ENCODE data around the gene CRPPA. TPM values are rescaled to one million over a fixed set of nuclear protein-coding genes. Genes with fewer than 3 reads are reported as not detected.

The CRPPA gene
- total RNA-seq, 1 donor from 2014 or later: 2.9 TPM

- TF ChIP-seq, protein P1, sequence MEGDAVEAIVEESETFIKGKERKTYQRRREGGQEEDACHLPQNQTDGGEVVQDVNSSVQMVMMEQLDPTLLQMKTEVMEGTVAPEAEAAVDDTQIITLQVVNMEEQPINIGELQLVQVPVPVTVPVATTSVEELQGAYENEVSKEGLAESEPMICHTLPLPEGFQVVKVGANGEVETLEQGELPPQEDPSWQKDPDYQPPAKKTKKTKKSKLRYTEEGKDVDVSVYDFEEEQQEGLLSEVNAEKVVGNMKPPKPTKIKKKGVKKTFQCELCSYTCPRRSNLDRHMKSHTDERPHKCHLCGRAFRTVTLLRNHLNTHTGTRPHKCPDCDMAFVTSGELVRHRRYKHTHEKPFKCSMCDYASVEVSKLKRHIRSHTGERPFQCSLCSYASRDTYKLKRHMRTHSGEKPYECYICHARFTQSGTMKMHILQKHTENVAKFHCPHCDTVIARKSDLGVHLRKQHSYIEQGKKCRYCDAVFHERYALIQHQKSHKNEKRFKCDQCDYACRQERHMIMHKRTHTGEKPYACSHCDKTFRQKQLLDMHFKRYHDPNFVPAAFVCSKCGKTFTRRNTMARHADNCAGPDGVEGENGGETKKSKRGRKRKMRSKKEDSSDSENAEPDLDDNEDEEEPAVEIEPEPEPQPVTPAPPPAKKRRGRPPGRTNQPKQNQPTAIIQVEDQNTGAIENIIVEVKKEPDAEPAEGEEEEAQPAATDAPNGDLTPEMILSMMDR (conservative IDR thresholded peaks at IDR 0.05): no peak
- H3K36me3 Mint-ChIP-seq: no peaks in the 10 kb centered on the region
- no peaks in the 10 kb centered on the region for H3K9me3 Mint-ChIP-seq
- no peaks in the 10 kb centered on the region for H3K27me3 Mint-ChIP-seq
- no peak for DNase-seq (ENCODE audit: extremely low spot score, unreplicated experiment)
- H3K4me1 Mint-ChIP-seq (ENCODE audit: unreplicated experiment): peaks cover 6% of the 10 kb centered on the region
- no peak overlapping the region for H3K27ac Mint-ChIP-seq
- no peak overlapping the region for H3K4me3 Mint-ChIP-seq
Measured at GRCh38 chr7:16430133-16430532, 8.8 kb upstream of the CRPPA start.

DNA sequence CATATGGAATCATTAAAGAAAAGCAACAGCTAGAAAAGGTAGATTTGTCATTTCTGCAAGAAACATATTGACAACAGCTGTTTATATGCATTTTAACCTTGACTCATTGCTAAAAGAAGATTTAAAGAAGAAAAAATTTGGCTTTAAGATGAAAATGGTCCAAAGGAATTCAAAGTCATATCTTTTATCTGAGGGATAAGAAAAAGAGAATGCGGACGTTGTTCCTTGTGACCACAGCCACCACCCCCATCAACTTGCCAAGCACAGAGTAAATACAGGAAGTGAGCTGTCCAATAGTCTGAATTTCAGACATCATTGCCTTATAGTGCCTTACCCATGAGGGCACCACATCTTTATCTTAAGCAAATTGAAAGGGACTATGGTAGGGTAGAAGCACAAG is 7.3 kb upstream of the CRPPA start:
- Mint-ChIP-seq H3K27ac (no peak overlapping the region), H3K9me3 (no peaks in the 10 kb centered on the region), H3K36me3 (no peaks in the 10 kb centered on the region), H3K4me3 (no peak overlapping the region), H3K4me1 (ENCODE audit: unreplicated experiment) (peaks cover 6% of the 10 kb centered on the region), H3K27me3 (no peaks in the 10 kb centered on the region)
- no peak for DNase-seq (ENCODE audit: extremely low spot score, unreplicated experiment)
- TF ChIP-seq, protein P1 (conservative IDR thresholded peaks at IDR 0.05): no peak

DNA sequence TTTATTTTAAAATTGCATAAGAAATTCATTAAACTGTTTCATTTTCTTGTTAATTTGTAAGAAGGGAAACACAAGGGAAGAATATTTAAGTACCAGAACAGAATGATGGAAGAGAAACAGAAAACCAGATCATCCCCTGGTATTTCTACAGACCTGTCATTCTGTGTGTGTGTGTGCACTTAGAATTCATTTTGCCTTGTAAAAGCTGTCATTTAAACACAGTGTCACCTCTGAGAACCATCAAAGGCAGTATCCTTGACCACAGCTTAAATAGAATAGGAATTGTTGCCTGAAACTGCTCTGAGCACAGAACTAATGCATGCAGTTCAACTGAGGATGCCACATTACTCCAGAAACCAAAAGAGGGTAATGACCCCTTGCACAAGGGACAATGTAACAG is 6.8 kb upstream of the CRPPA start:
- no peak for DNase-seq (ENCODE audit: extremely low spot score, unreplicated experiment)
- no peaks in the 10 kb centered on the region for H3K9me3 Mint-ChIP-seq
- no peaks in the 10 kb centered on the region for H3K27me3 Mint-ChIP-seq
- peaks cover 6% of the 10 kb centered on the region for H3K4me1 Mint-ChIP-seq (ENCODE audit: unreplicated experiment)
- H3K36me3 Mint-ChIP-seq: no peaks in the 10 kb centered on the region
- H3K4me3 Mint-ChIP-seq: no peak overlapping the region
- no peak overlapping the region for H3K27ac Mint-ChIP-seq
- TF ChIP-seq, protein P1 (conservative IDR thresholded peaks at IDR 0.05): no peak

- H3K36me3 Mint-ChIP-seq: peaks cover 3% of the 10 kb centered on the region
- peaks cover 4% of the 10 kb centered on the region for H3K9me3 Mint-ChIP-seq
- H3K4me3 Mint-ChIP-seq: no peak overlapping the region
- H3K4me1 Mint-ChIP-seq (ENCODE audit: unreplicated experiment): peaks cover 20% of the 10 kb centered on the region
- TF ChIP-seq, protein P1 (conservative IDR thresholded peaks at IDR 0.05): no peak
- H3K27me3 Mint-ChIP-seq: no peaks in the 10 kb centered on the region
- H3K27ac Mint-ChIP-seq: no peak overlapping the region
- no peak for DNase-seq (ENCODE audit: extremely low spot score, unreplicated experiment)
Measured at GRCh38 chr7:16423761-16424160, 2.4 kb upstream of the CRPPA start.

- Mint-ChIP-seq H3K36me3 (peaks cover 3% of the 10 kb centered on the region), H3K4me1 (ENCODE audit: unreplicated experiment) (peaks cover 18% of the 10 kb centered on the region), H3K27me3 (no peaks in the 10 kb centered on the region), H3K9me3 (peaks cover 4% of the 10 kb centered on the region), H3K27ac (peak overlapping the region; percentile 27), H3K4me3 (no peak overlapping the region)
- TF ChIP-seq, protein P1 (conservative IDR thresholded peaks at IDR 0.05): no peak
- DNase-seq (ENCODE audit: extremely low spot score, unreplicated experiment): no peak
Measured at GRCh38 chr7:16422917-16423316, 1.6 kb upstream of the CRPPA start.

- no peak for DNase-seq (ENCODE audit: extremely low spot score, unreplicated experiment)
- TF ChIP-seq, protein P1 (conservative IDR thresholded peaks at IDR 0.05): no peak
- Mint-ChIP-seq H3K4me1 (ENCODE audit: unreplicated experiment) (peaks cover 18% of the 10 kb centered on the region), H3K9me3 (peaks cover 4% of the 10 kb centered on the region), H3K4me3 (peak overlapping the region; percentile 84), H3K27me3 (no peaks in the 10 kb centered on the region), H3K36me3 (peaks cover 3% of the 10 kb centered on the region), H3K27ac (peak overlapping the region; percentile 90)
Measured at GRCh38 chr7:16422103-16422435, 731 bp upstream of the CRPPA start.
